ENCODE data around the gene BBS4.

BBS4 gene

DNA sequence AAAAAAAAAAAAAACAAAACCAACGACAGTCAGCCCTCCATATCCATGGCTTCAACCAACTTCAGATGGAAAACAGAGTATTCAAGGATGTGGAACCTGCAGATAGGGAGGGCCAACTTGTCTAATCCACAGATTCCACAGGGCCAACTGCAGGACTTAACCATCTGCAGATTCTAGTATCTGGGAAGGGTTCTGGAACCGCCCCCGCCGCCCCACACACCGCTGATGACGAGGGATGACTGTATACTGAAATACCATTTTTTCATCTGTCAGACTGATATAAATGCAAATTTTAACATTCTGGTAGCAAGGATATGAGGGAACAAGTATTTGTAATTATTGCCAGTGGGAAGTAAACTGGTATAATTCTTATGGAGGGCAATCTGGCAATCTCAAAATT is 68.1 kb downstream of the BBS4 start:
- H3K4me2 ChIP-seq (ENCODE audit: insufficient read depth, low read length, poor library complexity, severe bottlenecking) = no peak overlapping the region
- no peak overlapping the region for H3K14ac ChIP-seq (ENCODE audit: low read length)
- no peaks in the 10 kb centered on the region for H3K4me1 ChIP-seq (ENCODE audit: control insufficient read depth in 2 of 2, insufficient read depth in 1 of 2, low read depth in 1 of 2, low read length in 2 of 2)
- H3K9me3 ChIP-seq (replicated peaks in 1 of 2; ENCODE audit: control insufficient read depth in 2 of 2, insufficient read depth in 1 of 2, low read depth in 1 of 2, low read length in 2 of 2) = no peaks in the 10 kb centered on the region
- no peak overlapping the region for H3K18ac ChIP-seq (ENCODE audit: low read length)
- H4K91ac ChIP-seq (ENCODE audit: low read depth, low read length, poor library complexity) = no peak overlapping the region
- H3K23ac ChIP-seq (ENCODE audit: low read depth, low read length, poor library complexity) = no peak overlapping the region
- H2BK15ac ChIP-seq (ENCODE audit: low read length) = no peak overlapping the region
- no peak overlapping the region for H2BK5ac ChIP-seq (ENCODE audit: low read length)
- no peak overlapping the region for H2AFZ ChIP-seq (ENCODE audit: low read length)
- no peak overlapping the region for H2AK5ac ChIP-seq (ENCODE audit: low read depth, low read length)
- no peak overlapping the region for H3K4ac ChIP-seq (ENCODE audit: low read length)
- DNase-seq (ENCODE audit: low spot score) = no peak
- WGBS, 2 donors (ENCODE audit: extremely low coverage in 2 of 2, insufficient read length in 2 of 2, insufficient replicate concordance in 1 of 2) = no CpG with 5 or more reads among the region's 6 CpGs
- H3K36me3 ChIP-seq (replicated peaks in 1 of 2; ENCODE audit: control insufficient read depth in 2 of 2, insufficient read depth in 2 of 2, low read length in 2 of 2) = peaks cover 16 to 79% of the 10 kb centered on the region in 2 donors
- no peaks in the 10 kb centered on the region for H3K79me1 ChIP-seq (ENCODE audit: low read depth, low read length)
- no peak overlapping the region for H3K27ac ChIP-seq (replicated peaks; ENCODE audit: low read length)
- no peak overlapping the region for H3K4me3 ChIP-seq (ENCODE audit: low read length in 2 of 2)
- H3K27me3 ChIP-seq (ENCODE audit: control insufficient read depth in 3 of 3, insufficient read depth in 3 of 3, low read depth in 1 of 3, low read length in 3 of 3) = no peaks in the 10 kb centered on the region
- no peak overlapping the region for H2BK120ac ChIP-seq (ENCODE audit: low read depth, low read length)
- H3K9ac ChIP-seq (ENCODE audit: low read depth, low read length, poor library complexity) = no peak overlapping the region
- H2BK12ac ChIP-seq (ENCODE audit: low read length) = no peak overlapping the region
- no peak overlapping the region for H4K8ac ChIP-seq (ENCODE audit: low read depth, low read length)

GRCh38 chr15:72758182-72758581 is 72.2 kb downstream of the BBS4 start:
- no peak overlapping the region for H3K4me2 ChIP-seq (ENCODE audit: insufficient read depth, low read length, poor library complexity, severe bottlenecking)
- no peak for DNase-seq (ENCODE audit: low spot score)

GRCh38 chr15:72760590-72761260 is 74.7 kb downstream of the BBS4 start:
- Histone ChIP-seq H3K4me2 (ENCODE audit: insufficient read depth, low read length, poor library complexity, severe bottlenecking) (no peak overlapping the region), H2BK120ac (ENCODE audit: low read depth, low read length) (no peak overlapping the region), H3K23ac (ENCODE audit: low read depth, low read length, poor library complexity) (no peak overlapping the region), H2BK15ac (ENCODE audit: low read length) (no peak overlapping the region), H3K4me3 (ENCODE audit: low read length in 2 of 2) (no peak overlapping the region), H2BK12ac (ENCODE audit: low read length) (no peak overlapping the region), H3K18ac (ENCODE audit: low read length) (no peak overlapping the region), H3K14ac (ENCODE audit: low read length) (no peak overlapping the region), H3K4ac (ENCODE audit: low read length) (no peak overlapping the region), H3K9me3 (replicated peaks in 1 of 2; ENCODE audit: control insufficient read depth in 2 of 2, insufficient read depth in 1 of 2, low read depth in 1 of 2, low read length in 2 of 2) (no peaks in the 10 kb centered on the region), H2BK5ac (ENCODE audit: low read length) (no peak overlapping the region), H3K27ac (replicated peaks; ENCODE audit: low read length) (no peak overlapping the region), H2AFZ (ENCODE audit: low read length) (no peak overlapping the region), H4K8ac (ENCODE audit: low read depth, low read length) (no peak overlapping the region), H3K9ac (ENCODE audit: low read depth, low read length, poor library complexity) (no peak overlapping the region), H3K36me3 (replicated peaks in 1 of 2; ENCODE audit: control insufficient read depth in 2 of 2, insufficient read depth in 2 of 2, low read length in 2 of 2) (peaks cover 12 to 73% of the 10 kb centered on the region in 2 donors), H3K27me3 (ENCODE audit: control insufficient read depth in 3 of 3, insufficient read depth in 3 of 3, low read depth in 1 of 3, low read length in 3 of 3) (no peaks in the 10 kb centered on the region), H3K79me1 (ENCODE audit: low read depth, low read length) (no peaks in the 10 kb centered on the region), H4K91ac (ENCODE audit: low read depth, low read length, poor library complexity) (no peak overlapping the region), H2AK5ac (ENCODE audit: low read depth, low read length) (no peak overlapping the region), H3K4me1 (ENCODE audit: control insufficient read depth in 2 of 2, insufficient read depth in 1 of 2, low read depth in 1 of 2, low read length in 2 of 2) (no peaks in the 10 kb centered on the region)
- WGBS, 2 donors (ENCODE audit: extremely low coverage in 2 of 2, insufficient read length in 2 of 2, insufficient replicate concordance in 1 of 2) = no CpG with 5 or more reads among the region's 5 CpGs
- DNase-seq (ENCODE audit: low spot score) = no peak

More at GRCh38 chr15:72758182-72758581, 72.2 kb downstream of the BBS4 start:
- Histone ChIP-seq H3K23ac (ENCODE audit: low read depth, low read length, poor library complexity) (no peak overlapping the region), H3K18ac (ENCODE audit: low read length) (no peak overlapping the region), H4K91ac (ENCODE audit: low read depth, low read length, poor library complexity) (no peak overlapping the region), H2AFZ (ENCODE audit: low read length) (no peak overlapping the region), H3K27me3 (ENCODE audit: control insufficient read depth in 3 of 3, insufficient read depth in 3 of 3, low read depth in 1 of 3, low read length in 3 of 3) (no peaks in the 10 kb centered on the region), H2BK15ac (ENCODE audit: low read length) (no peak overlapping the region), H2BK5ac (ENCODE audit: low read length) (no peak overlapping the region), H3K4me3 (ENCODE audit: low read length in 2 of 2) (no peak overlapping the region), H3K4me1 (ENCODE audit: control insufficient read depth in 2 of 2, insufficient read depth in 1 of 2, low read depth in 1 of 2, low read length in 2 of 2) (no peaks in the 10 kb centered on the region), H2AK5ac (ENCODE audit: low read depth, low read length) (no peak overlapping the region), H4K8ac (ENCODE audit: low read depth, low read length) (no peak overlapping the region), H3K4ac (ENCODE audit: low read length) (no peak overlapping the region), H3K14ac (ENCODE audit: low read length) (no peak overlapping the region), H3K27ac (replicated peaks; ENCODE audit: low read length) (no peak overlapping the region), H3K79me1 (ENCODE audit: low read depth, low read length) (no peaks in the 10 kb centered on the region), H3K36me3 (replicated peaks in 1 of 2; ENCODE audit: control insufficient read depth in 2 of 2, insufficient read depth in 2 of 2, low read length in 2 of 2) (peaks cover 16 to 82% of the 10 kb centered on the region in 2 donors), H2BK120ac (ENCODE audit: low read depth, low read length) (no peak overlapping the region), H2BK12ac (ENCODE audit: low read length) (no peak overlapping the region), H3K9me3 (replicated peaks in 1 of 2; ENCODE audit: control insufficient read depth in 2 of 2, insufficient read depth in 1 of 2, low read depth in 1 of 2, low read length in 2 of 2) (no peaks in the 10 kb centered on the region), H3K9ac (ENCODE audit: low read depth, low read length, poor library complexity) (no peak overlapping the region)
- WGBS, 2 donors (ENCODE audit: extremely low coverage in 2 of 2, insufficient read length in 2 of 2, insufficient replicate concordance in 1 of 2) = no CpG with 5 or more reads among the region's 3 CpGs

GRCh38 chr15:72764656-72765055 is 78.6 kb downstream of the BBS4 start:
- no peak overlapping the region for H2AFZ ChIP-seq (ENCODE audit: low read length)
- H3K9me3 ChIP-seq (replicated peaks in 1 of 2; ENCODE audit: control insufficient read depth in 2 of 2, insufficient read depth in 1 of 2, low read depth in 1 of 2, low read length in 2 of 2) = peaks cover 3 to 27% of the 10 kb centered on the region in 2 donors
- no peak overlapping the region for H3K4me2 ChIP-seq (ENCODE audit: insufficient read depth, low read length, poor library complexity, severe bottlenecking)
- no peak overlapping the region for H3K9ac ChIP-seq (ENCODE audit: low read depth, low read length, poor library complexity)
- H3K14ac ChIP-seq (ENCODE audit: low read length) = no peak overlapping the region
- no peaks in the 10 kb centered on the region for H3K27me3 ChIP-seq (ENCODE audit: control insufficient read depth in 3 of 3, insufficient read depth in 3 of 3, low read depth in 1 of 3, low read length in 3 of 3)
- no peak overlapping the region for H2AK5ac ChIP-seq (ENCODE audit: low read depth, low read length)
- H3K27ac ChIP-seq (replicated peaks; ENCODE audit: low read length) = no peak overlapping the region
- no peak overlapping the region for H3K18ac ChIP-seq (ENCODE audit: low read length)
- no peak for DNase-seq (ENCODE audit: low spot score)
- no peak overlapping the region for H2BK15ac ChIP-seq (ENCODE audit: low read length)
- H4K8ac ChIP-seq (ENCODE audit: low read depth, low read length) = no peak overlapping the region
- no peaks in the 10 kb centered on the region for H3K79me1 ChIP-seq (ENCODE audit: low read depth, low read length)
- no peaks in the 10 kb centered on the region for H3K4me1 ChIP-seq (ENCODE audit: control insufficient read depth in 2 of 2, insufficient read depth in 1 of 2, low read depth in 1 of 2, low read length in 2 of 2)
- no peak overlapping the region for H2BK5ac ChIP-seq (ENCODE audit: low read length)
- H3K4ac ChIP-seq (ENCODE audit: low read length) = no peak overlapping the region
- no peak overlapping the region for H3K4me3 ChIP-seq (ENCODE audit: low read length in 2 of 2)
- WGBS, 2 donors (ENCODE audit: extremely low coverage in 2 of 2, insufficient read length in 2 of 2, insufficient replicate concordance in 1 of 2) = no CpG with 5 or more reads among the region's 3 CpGs
- H3K23ac ChIP-seq (ENCODE audit: low read depth, low read length, poor library complexity) = no peak overlapping the region
- no peak overlapping the region for H4K91ac ChIP-seq (ENCODE audit: low read depth, low read length, poor library complexity)
- H2BK12ac ChIP-seq (ENCODE audit: low read length) = no peak overlapping the region
- H2BK120ac ChIP-seq (ENCODE audit: low read depth, low read length) = no peak overlapping the region
- peaks cover 8 to 76% of the 10 kb centered on the region in 2 donors for H3K36me3 ChIP-seq (replicated peaks in 1 of 2; ENCODE audit: control insufficient read depth in 2 of 2, insufficient read depth in 2 of 2, low read length in 2 of 2)

Data from neuronal stem cell (in vitro differentiated cells).